Fibroblast of lung (primary cell): ENCODE measurements around the gene CAPN15. TPM values are rescaled to one million over a fixed set of nuclear protein-coding genes. Genes with fewer than 3 reads are reported as not detected.
A peak's percentile ranks its signal among the peaks of the same experiment; 100 is the strongest.

Source experiments
- DNase-seq, 2 donors: peaks; one replicate each; pipeline versions ENCODE4 v3.0.0 to v3.0.0-alpha.2; 2010; ENCODE audit warnings: low read depth in 2 of 2
- H2AFZ ChIP-seq: 2 replicates; pipeline ENCODE4 v1.5.1; 2012; ENCODE audit warnings: low read length, control low read depth, inconsistent platforms
- H3K27ac ChIP-seq: 2 replicates; pipeline ENCODE4 v1.5.1; 2011; ENCODE audit warnings: low read length, control low read depth; ENCODE audit not compliant: insufficient read depth
- H3K27me3 ChIP-seq: 2 replicates; pipeline ENCODE4 v1.5.1; 2011; ENCODE audit warnings: mild to moderate bottlenecking, low read length; ENCODE audit not compliant: control insufficient read depth, insufficient read depth
- H3K36me3 ChIP-seq: 2 replicates; pipeline ENCODE4 v1.5.1; 2011; ENCODE audit warnings: low read length; ENCODE audit not compliant: control insufficient read depth, insufficient read depth
- H3K4me1 ChIP-seq: 2 replicates; pipeline ENCODE4 v1.5.1; 2011; ENCODE audit warnings: low read length; ENCODE audit not compliant: control insufficient read depth, insufficient read depth; ENCODE audit errors: extremely low read depth
- H3K4me2 ChIP-seq: 2 replicates; pipeline ENCODE4 v1.5.1; 2011; ENCODE audit warnings: low read length, control low read depth; ENCODE audit not compliant: insufficient read depth; ENCODE audit errors: extremely low read depth
- H3K4me3 ChIP-seq, 4 experiments: fragments of 200-600 bp in 1 of 4; sonication (generic) in 1 of 4; replicated peaks in 1 of 4; 2 replicates each; pipeline ENCODE4 v1.5.1; 2011 to 2016; ENCODE audit warnings: low read length in 4 of 4, low read depth in 3 of 4, mild to moderate bottlenecking in 3 of 4, control low read depth in 2 of 4, inconsistent platforms in 1 of 4, mixed read lengths in 1 of 4; ENCODE audit not compliant: insufficient read depth in 1 of 4; ENCODE audit errors: control extremely low read depth in 1 of 4
- H3K79me2 ChIP-seq: 2 replicates; pipeline ENCODE4 v1.5.1; 2012; ENCODE audit warnings: mild to moderate bottlenecking, low read length, inconsistent platforms; ENCODE audit not compliant: control insufficient read depth, insufficient read depth
- H3K9ac ChIP-seq: 2 replicates; pipeline ENCODE4 v1.5.1; 2011; ENCODE audit warnings: mild to moderate bottlenecking, low read length, control low read depth; ENCODE audit not compliant: insufficient read depth
- H3K9me3 ChIP-seq: 2 replicates; pipeline ENCODE4 v1.5.1; 2012; ENCODE audit warnings: low read depth, low read length; ENCODE audit not compliant: control insufficient read depth, insufficient read depth
- H4K20me1 ChIP-seq: 2 replicates; pipeline ENCODE4 v1.5.1; 2011; ENCODE audit warnings: low read length; ENCODE audit not compliant: control insufficient read depth, insufficient read depth; ENCODE audit errors: extremely low read depth
- EZH2 ChIP-seq: IDR thresholded peaks from 2 replicates; pipeline ENCODE4 v1.5.1; 2012; ENCODE audit warnings: low read length, control low read depth, mild to moderate bottlenecking; ENCODE audit errors: missing control alignments
- polyA plus RNA-seq, 2 donors: library from polyadenylated mRNA; depleted of rRNA in 1 of 2; stranded (reverse) in 1 of 2; unstranded in 1 of 2; fragments of >200 nt; gene quantifications; 2 replicates each; pipeline ENCODE4 v1.2.1, GENCODE V29; 2011 to 2012; ENCODE audit warnings: missing spikeins in 1 of 2
- total RNA-seq: library from RNA; depleted of rRNA; stranded (reverse); fragments of >200 nt; gene quantifications from 2 replicates; pipeline ENCODE4 v1.2.1, GENCODE V29; 2014
- TF ChIP-seq, protein P1 (sequence below), 2 donors: IDR thresholded peaks in 1 of 2; conservative IDR thresholded peaks in 1 of 2; 1 replicate in 1 of 2; 2 replicates in 1 of 2; pipeline ENCODE4 v1.5.1; 2011 to 2012; ENCODE audit warnings: low read length in 2 of 2, control low read depth in 1 of 2, inconsistent platforms in 1 of 2, low read depth in 1 of 2, mild to moderate bottlenecking in 1 of 2

Gene CAPN15
- total and polyA plus RNA-seq, 2 donors (not counting 1 experiment from before 2014, with no cell fraction given): 4.1 to 21.3 TPM

DNA sequence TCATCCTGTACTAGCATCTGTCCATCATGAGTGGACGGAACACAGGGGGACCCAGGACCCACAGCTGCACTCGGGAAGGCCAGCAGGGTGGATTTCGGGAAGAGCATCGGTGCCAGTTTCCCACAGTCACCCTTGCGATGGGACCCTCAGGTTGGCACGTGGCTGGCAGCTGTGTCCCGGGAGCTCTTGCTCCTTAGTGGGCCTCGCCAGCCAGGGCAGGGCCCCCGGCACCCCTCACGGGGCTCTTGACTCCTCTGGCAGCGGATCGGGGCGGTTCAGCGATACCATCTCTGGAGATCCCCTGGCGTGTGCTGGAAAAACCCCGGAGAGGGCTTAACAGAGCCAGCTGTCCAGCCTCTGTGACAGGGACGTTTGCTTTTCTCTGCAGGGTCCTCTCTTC, 9.2 kb downstream of the CAPN15 start:
- no peak overlapping the region for H3K9ac ChIP-seq
- DNase-seq: no peak
- H3K27ac ChIP-seq: no peak overlapping the region
- no peak overlapping the region for H3K4me2 ChIP-seq
- no peaks in the 10 kb centered on the region for H4K20me1 ChIP-seq
- peaks cover 26% of the 10 kb centered on the region for H3K36me3 ChIP-seq
- H3K4me1 ChIP-seq: peaks cover 5% of the 10 kb centered on the region
- H3K9me3 ChIP-seq: no peaks in the 10 kb centered on the region
- H3K4me3 ChIP-seq: no peak overlapping the region
- no peaks in the 10 kb centered on the region for H3K27me3 ChIP-seq
- TF ChIP-seq, protein P1, sequence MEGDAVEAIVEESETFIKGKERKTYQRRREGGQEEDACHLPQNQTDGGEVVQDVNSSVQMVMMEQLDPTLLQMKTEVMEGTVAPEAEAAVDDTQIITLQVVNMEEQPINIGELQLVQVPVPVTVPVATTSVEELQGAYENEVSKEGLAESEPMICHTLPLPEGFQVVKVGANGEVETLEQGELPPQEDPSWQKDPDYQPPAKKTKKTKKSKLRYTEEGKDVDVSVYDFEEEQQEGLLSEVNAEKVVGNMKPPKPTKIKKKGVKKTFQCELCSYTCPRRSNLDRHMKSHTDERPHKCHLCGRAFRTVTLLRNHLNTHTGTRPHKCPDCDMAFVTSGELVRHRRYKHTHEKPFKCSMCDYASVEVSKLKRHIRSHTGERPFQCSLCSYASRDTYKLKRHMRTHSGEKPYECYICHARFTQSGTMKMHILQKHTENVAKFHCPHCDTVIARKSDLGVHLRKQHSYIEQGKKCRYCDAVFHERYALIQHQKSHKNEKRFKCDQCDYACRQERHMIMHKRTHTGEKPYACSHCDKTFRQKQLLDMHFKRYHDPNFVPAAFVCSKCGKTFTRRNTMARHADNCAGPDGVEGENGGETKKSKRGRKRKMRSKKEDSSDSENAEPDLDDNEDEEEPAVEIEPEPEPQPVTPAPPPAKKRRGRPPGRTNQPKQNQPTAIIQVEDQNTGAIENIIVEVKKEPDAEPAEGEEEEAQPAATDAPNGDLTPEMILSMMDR (conservative IDR thresholded peaks at IDR 0.05 in 1 of 2, IDR thresholded peaks at IDR 0.05 in 1 of 2; ENCODE audit: low read depth in 1 of 2, low read length in 2 of 2): no peak
- no peak for TF ChIP-seq EZH2
- no peak overlapping the region for H2AFZ ChIP-seq
- H3K79me2 ChIP-seq: peaks cover 82% of the 10 kb centered on the region

- Histone ChIP-seq H4K20me1 (no peaks in the 10 kb centered on the region), H3K9ac (no peak overlapping the region), H2AFZ (no peak overlapping the region)
Measured at GRCh38 chr16:537415-538335, 10.2 kb downstream of the CAPN15 start.

DNA sequence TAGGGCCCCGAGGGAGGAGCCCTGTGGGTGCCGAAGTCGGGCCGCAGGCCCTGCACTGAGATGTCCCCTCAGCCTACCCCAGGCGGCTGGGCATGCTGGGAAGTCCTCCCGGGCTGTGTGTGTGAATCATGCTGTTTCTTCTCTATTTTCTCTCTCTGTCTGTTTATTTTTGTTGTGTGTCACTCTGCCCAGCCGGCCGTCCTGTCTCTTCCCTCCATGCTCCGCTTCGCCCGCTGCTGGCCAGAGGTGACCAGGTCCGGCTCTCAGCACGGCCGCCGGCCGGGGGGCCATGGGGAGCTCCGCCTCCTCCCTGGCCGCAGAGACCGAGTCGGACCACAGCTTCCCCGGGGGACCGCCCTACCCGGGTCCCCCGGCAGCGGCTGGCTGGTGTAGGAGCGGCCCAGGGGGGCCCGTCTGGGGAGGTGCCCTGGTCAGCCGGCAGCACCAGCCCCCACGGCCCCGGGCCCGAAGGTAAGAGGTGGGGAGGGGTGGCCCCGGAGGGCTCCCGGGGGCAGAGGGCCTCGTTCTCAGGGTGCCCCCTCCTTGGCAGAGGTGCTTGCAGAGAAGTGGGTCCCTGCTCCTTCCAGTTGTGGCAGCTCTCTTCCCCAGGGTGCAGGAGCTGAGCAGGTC, 12.5 kb downstream of the CAPN15 start:
- Histone ChIP-seq H2AFZ (no peak overlapping the region), H4K20me1 (no peaks in the 10 kb centered on the region), H3K4me3 (no peak overlapping the region), H3K27me3 (no peaks in the 10 kb centered on the region), H3K9ac (no peak overlapping the region), H3K9me3 (no peaks in the 10 kb centered on the region), H3K79me2 (peaks cover 77% of the 10 kb centered on the region), H3K27ac (peak overlapping the region; percentile 38), H3K4me2 (no peak overlapping the region), H3K36me3 (peaks cover 24% of the 10 kb centered on the region), H3K4me1 (peaks cover 5% of the 10 kb centered on the region)
- DNase-seq: peak; percentile 79 to 81
- TF ChIP-seq EZH2: no peak
- TF ChIP-seq, protein P1 (conservative IDR thresholded peaks at IDR 0.05 in 1 of 2, IDR thresholded peaks at IDR 0.05 in 1 of 2; ENCODE audit: low read depth in 1 of 2, low read length in 2 of 2): peak in 1 of 2 donors; percentile 32

More at GRCh38 chr16:537415-538335, 10.2 kb downstream of the CAPN15 start:
- Histone ChIP-seq H3K27ac (no peak overlapping the region), H3K36me3 (peaks cover 26% of the 10 kb centered on the region), H3K4me3 (no peak overlapping the region), H3K4me2 (no peak overlapping the region), H3K9me3 (no peaks in the 10 kb centered on the region), H3K79me2 (peaks cover 82% of the 10 kb centered on the region), H3K27me3 (no peaks in the 10 kb centered on the region), H3K4me1 (peaks cover 5% of the 10 kb centered on the region)
- TF ChIP-seq EZH2: no peak
- TF ChIP-seq, protein P1 (conservative IDR thresholded peaks at IDR 0.05 in 1 of 2, IDR thresholded peaks at IDR 0.05 in 1 of 2; ENCODE audit: low read depth in 1 of 2, low read length in 2 of 2): no peak
- DNase-seq: no peak
